ENCODE results near the gene SLCO1C1.

DNA sequence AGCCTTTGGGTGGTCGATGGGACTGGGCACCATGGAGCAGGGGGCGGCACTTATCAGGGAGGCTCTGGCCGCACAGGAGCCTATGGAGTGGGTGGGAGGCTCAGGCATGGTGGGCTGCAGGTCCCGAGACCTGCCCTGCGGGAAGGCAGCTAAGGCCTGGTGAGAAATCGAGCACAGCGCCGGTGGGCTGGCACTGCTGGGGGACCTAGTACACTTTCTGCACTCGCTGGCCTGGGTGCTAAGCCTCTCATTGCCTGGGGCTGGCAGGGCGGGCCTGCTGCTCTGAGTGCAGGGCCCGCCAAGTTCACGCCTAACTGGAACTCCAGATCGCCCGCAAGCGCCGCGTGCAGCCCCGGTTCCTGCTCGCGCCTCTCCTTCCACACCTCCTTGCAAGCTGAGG, 82.3 kb downstream of the SLCO1C1 start:
- TF ChIP-seq ZBTB8A (IDR thresholded peaks at IDR 0.05; ENCODE audit: partially characterized antibody) (no peak), CAMTA2 (CRISPR knock-in tag; conservative IDR thresholded peaks at IDR 0.05) (no peak), JUND (IDR thresholded peaks at IDR 0.05; ENCODE audit: borderline replicate concordance, low read depth, low read length) (no peak), JUND (tag; IDR thresholded peaks at IDR 0.05; ENCODE audit: borderline replicate concordance, low read depth, low read length) (no peak), TAF1 (IDR thresholded peaks at IDR 0.05; ENCODE audit: control insufficient read depth, extremely low read depth, insufficient read depth, low read length, severe bottlenecking) (no peak), POLR2A (conservative IDR thresholded peaks at IDR 0.05) (no peak), CBX1 (IDR thresholded peaks at IDR 0.05; ENCODE audit: low read depth) (no peak), NR2C2 (CRISPR knock-in tag; IDR thresholded peaks at IDR 0.05) (no peak), NR2C2 (tag; IDR thresholded peaks at IDR 0.05) (no peak), NR3C1 (CRISPR knock-in tag; IDR thresholded peaks at IDR 0.05) (no peak), FOXK2 (conservative IDR thresholded peaks at IDR 0.05 in 1 of 2, IDR thresholded peaks at IDR 0.05 in 1 of 2; ENCODE audit: low read depth in 2 of 2) (no peak)
- TF ChIP-seq, protein P1, sequence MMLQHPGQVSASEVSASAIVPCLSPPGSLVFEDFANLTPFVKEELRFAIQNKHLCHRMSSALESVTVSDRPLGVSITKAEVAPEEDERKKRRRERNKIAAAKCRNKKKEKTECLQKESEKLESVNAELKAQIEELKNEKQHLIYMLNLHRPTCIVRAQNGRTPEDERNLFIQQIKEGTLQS (IDR thresholded peaks at IDR 0.05) = no peak
- TF ChIP-seq, protein P1 (CRISPR knock-in tag; conservative IDR thresholded peaks at IDR 0.05) = no peak
- TF ChIP-seq, protein P2, sequence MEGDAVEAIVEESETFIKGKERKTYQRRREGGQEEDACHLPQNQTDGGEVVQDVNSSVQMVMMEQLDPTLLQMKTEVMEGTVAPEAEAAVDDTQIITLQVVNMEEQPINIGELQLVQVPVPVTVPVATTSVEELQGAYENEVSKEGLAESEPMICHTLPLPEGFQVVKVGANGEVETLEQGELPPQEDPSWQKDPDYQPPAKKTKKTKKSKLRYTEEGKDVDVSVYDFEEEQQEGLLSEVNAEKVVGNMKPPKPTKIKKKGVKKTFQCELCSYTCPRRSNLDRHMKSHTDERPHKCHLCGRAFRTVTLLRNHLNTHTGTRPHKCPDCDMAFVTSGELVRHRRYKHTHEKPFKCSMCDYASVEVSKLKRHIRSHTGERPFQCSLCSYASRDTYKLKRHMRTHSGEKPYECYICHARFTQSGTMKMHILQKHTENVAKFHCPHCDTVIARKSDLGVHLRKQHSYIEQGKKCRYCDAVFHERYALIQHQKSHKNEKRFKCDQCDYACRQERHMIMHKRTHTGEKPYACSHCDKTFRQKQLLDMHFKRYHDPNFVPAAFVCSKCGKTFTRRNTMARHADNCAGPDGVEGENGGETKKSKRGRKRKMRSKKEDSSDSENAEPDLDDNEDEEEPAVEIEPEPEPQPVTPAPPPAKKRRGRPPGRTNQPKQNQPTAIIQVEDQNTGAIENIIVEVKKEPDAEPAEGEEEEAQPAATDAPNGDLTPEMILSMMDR (IDR thresholded peaks at IDR 0.05 in 2 of 3, conservative IDR thresholded peaks at IDR 0.05 in 1 of 3; ENCODE audit: insufficient read depth in 2 of 3, low read depth in 1 of 3, low read length in 3 of 3) = no peak
